Neural cell (in vitro differentiated cells): ENCODE measurements around the gene GADL1. TPM values are rescaled to one million over a fixed set of nuclear protein-coding genes. Genes with fewer than 3 reads are reported as not detected.

Source experiments
- H2AFZ ChIP-seq: fragments of 200-600, 300-800 bp; sonication (generic), shearing (Covaris generic); 2 replicates; pipeline ENCODE4 v1.6.0; 2014; ENCODE audit warnings: low read depth, mild to moderate bottlenecking, antibody characterized with exemption, low read length, moderate library complexity
- H3F3A ChIP-seq: fragments of 200-600 bp; shearing (Covaris generic); 2 replicates; pipeline ENCODE4 v1.6.1; 2016; ENCODE audit warnings: mild to moderate bottlenecking, moderate library complexity, mixed read lengths, antibody characterized with exemption, low read length; ENCODE audit not compliant: insufficient read depth, poor library complexity, severe bottlenecking
- H3K27ac ChIP-seq: fragments of 200-600, 300-800 bp; sonication (generic), shearing (Covaris generic); 2 replicates; pipeline ENCODE4 v1.5.1; 2014; ENCODE audit warnings: mild to moderate bottlenecking, low read length, moderate library complexity
- H3K27me3 ChIP-seq: fragments of 300-800, 200-600 bp; sonication (generic), shearing (Covaris generic); 2 replicates; pipeline ENCODE4 v1.6.0; 2014; ENCODE audit warnings: mild to moderate bottlenecking, low read depth, low read length, moderate library complexity; ENCODE audit not compliant: insufficient read depth
- H3K36me3 ChIP-seq: fragments of 300-800, 200-600 bp; sonication (generic), shearing (Covaris generic); 2 replicates; pipeline ENCODE4 v1.5.1; 2014; ENCODE audit warnings: mild to moderate bottlenecking, antibody characterized with exemption, low read length, moderate library complexity; ENCODE audit not compliant: insufficient read depth
- H3K4me2 ChIP-seq: fragments of 300-800, 200-600 bp; sonication (generic), shearing (Covaris generic); 2 replicates; pipeline ENCODE4 v1.6.0; 2014; ENCODE audit warnings: mild to moderate bottlenecking, low read length
- H3K4me3 ChIP-seq: fragments of 300-800, 200-600 bp; sonication (generic), shearing (Covaris generic); 2 replicates; pipeline ENCODE4 v1.5.1; 2014; ENCODE audit warnings: mild to moderate bottlenecking, low read length, moderate library complexity
- H3K79me2 ChIP-seq: fragments of 200-600 bp; shearing (Covaris generic); replicated peaks from 2 replicates; pipeline ENCODE4 v1.6.0; 2014; ENCODE audit warnings: mild to moderate bottlenecking, low read length, moderate library complexity; ENCODE audit not compliant: insufficient read depth
- H3K9ac ChIP-seq: fragments of 300-800, 200-600 bp; sonication (generic), shearing (Covaris generic); 2 replicates; pipeline ENCODE4 v1.6.1; 2016; ENCODE audit warnings: mild to moderate bottlenecking, low read length, mixed read lengths
- H3K9me2 ChIP-seq: fragments of 200-600 bp; shearing (Covaris generic); 2 replicates; pipeline ENCODE4 v1.6.1; 2016; ENCODE audit warnings: mild to moderate bottlenecking, low read length, mixed read lengths; ENCODE audit not compliant: insufficient read depth
- H3K9me3 ChIP-seq: fragments of 200-600, 300-800 bp; sonication (generic), shearing (Covaris generic); 2 replicates; pipeline ENCODE4 v1.6.1; 2016; ENCODE audit warnings: mild to moderate bottlenecking, mixed run types, low read length, moderate library complexity, mixed read lengths
- H4K20me1 ChIP-seq: fragments of 200-600 bp; shearing (Covaris generic); 2 replicates; pipeline ENCODE4 v1.6.1; 2016; ENCODE audit warnings: mild to moderate bottlenecking, mixed run types; ENCODE audit not compliant: insufficient read depth
- CTCF ChIP-seq: fragments of 450-650 bp; IDR thresholded peaks from 2 replicates; pipeline ENCODE4 v1.5.1; 2014; ENCODE audit warnings: antibody characterized with exemption, mild to moderate bottlenecking, moderate library complexity; ENCODE audit not compliant: poor library complexity, severe bottlenecking
- EP300 ChIP-seq: fragments of 450-650 bp; conservative IDR thresholded peaks from 2 replicates; pipeline ENCODE4 v1.6.1; 2014; ENCODE audit warnings: antibody characterized with exemption, mild to moderate bottlenecking, moderate library complexity; ENCODE audit not compliant: poor library complexity, severe bottlenecking
- EZH2 ChIP-seq: fragments of 200-600, 300-800 bp; shearing (Covaris generic), sonication (generic); IDR thresholded peaks from 2 replicates; pipeline ENCODE4 v1.6.1; 2014; ENCODE audit warnings: antibody characterized with exemption, low read length, borderline replicate concordance, mild to moderate bottlenecking; ENCODE audit not compliant: insufficient read depth, poor library complexity, severe bottlenecking
- MXI1 ChIP-seq: fragments of 450-650 bp; conservative IDR thresholded peaks from 2 replicates; pipeline ENCODE4 v1.6.1; 2014; ENCODE audit warnings: antibody characterized with exemption, mild to moderate bottlenecking; ENCODE audit not compliant: poor library complexity, severe bottlenecking
- POLR2AphosphoS5 ChIP-seq: IDR thresholded peaks from 2 replicates; pipeline ENCODE4 v1.6.1; 2012
- RAD21 ChIP-seq: fragments of 450-650 bp; conservative IDR thresholded peaks from 2 replicates; pipeline ENCODE4 v1.6.1; 2014; ENCODE audit warnings: antibody characterized with exemption, mild to moderate bottlenecking, moderate library complexity
- REST ChIP-seq: IDR thresholded peaks from 2 replicates; pipeline ENCODE4 v1.6.1; 2012; ENCODE audit warnings: borderline replicate concordance
- SMC3 ChIP-seq: fragments of 450-650 bp; conservative IDR thresholded peaks from 2 replicates; pipeline ENCODE4 v1.6.1; 2014; ENCODE audit warnings: antibody characterized with exemption, mild to moderate bottlenecking, moderate library complexity; ENCODE audit not compliant: poor library complexity
- TAF1 ChIP-seq: IDR thresholded peaks from 2 replicates; pipeline ENCODE4 v1.6.1; 2012; ENCODE audit warnings: low read depth
- polyA plus RNA-seq: library from polyadenylated mRNA; depleted of rRNA; stranded (reverse); fragments of >200 nt; gene quantifications from 2 replicates; pipeline ENCODE4 v1.2.3, GENCODE V29; 2014

Gene GADL1
- polyA plus RNA-seq, 1 donor from 2014 or later = not detected

GRCh38 chr3:30919564-30919963 is 25.1 kb upstream of the GADL1 start:
- no peaks in the 10 kb centered on the region for H3F3A ChIP-seq
- H3K36me3 ChIP-seq = no peaks in the 10 kb centered on the region
- no peaks in the 10 kb centered on the region for H3K9me3 ChIP-seq
- H2AFZ ChIP-seq = no peak overlapping the region
- H3K4me3 ChIP-seq = no peak overlapping the region
- no peak overlapping the region for H3K27ac ChIP-seq
- no peak overlapping the region for H3K9ac ChIP-seq
- H3K4me2 ChIP-seq = no peak overlapping the region
- H4K20me1 ChIP-seq = no peaks in the 10 kb centered on the region
- H3K9me2 ChIP-seq = no peaks in the 10 kb centered on the region
- H3K27me3 ChIP-seq = no peaks in the 10 kb centered on the region
- H3K79me2 ChIP-seq = no peaks in the 10 kb centered on the region
- TF ChIP-seq TAF1 = no peak
- no peak for TF ChIP-seq EZH2
- no peak for TF ChIP-seq MXI1
- no peak for TF ChIP-seq REST
- TF ChIP-seq EP300 = no peak
- TF ChIP-seq CTCF = no peak
- no peak for TF ChIP-seq RAD21
- TF ChIP-seq POLR2AphosphoS5 = no peak
- TF ChIP-seq SMC3 = no peak

GRCh38 chr3:30918761-30919160 is 24.3 kb upstream of the GADL1 start:
- TF ChIP-seq RAD21 (no peak), TAF1 (no peak), POLR2AphosphoS5 (no peak), REST (no peak), SMC3 (no peak), EZH2 (no peak)
- Histone ChIP-seq H2AFZ (no peak overlapping the region), H3K27ac (no peak overlapping the region), H3K79me2 (no peaks in the 10 kb centered on the region), H3K4me3 (no peak overlapping the region), H4K20me1 (no peaks in the 10 kb centered on the region), H3K9me3 (no peaks in the 10 kb centered on the region), H3K36me3 (no peaks in the 10 kb centered on the region), H3F3A (no peaks in the 10 kb centered on the region), H3K27me3 (no peaks in the 10 kb centered on the region), H3K9me2 (no peaks in the 10 kb centered on the region), H3K9ac (no peak overlapping the region), H3K4me2 (no peak overlapping the region)
